Mesodermal cell (in vitro differentiated cells): Measurements from ENCODE around the gene CISD1.
A peak's percentile ranks its signal among the peaks of the same experiment; 100 is the strongest.

Source experiments
- H3K27ac ChIP-seq: 2 replicates; pipeline ENCODE4 v1.7.0; 2013; ENCODE audit warnings: mild to moderate bottlenecking, low read depth, low read length, moderate library complexity; ENCODE audit not compliant: severe bottlenecking
- H3K36me3 ChIP-seq: 2 replicates; pipeline ENCODE4 v1.7.1; 2013; ENCODE audit warnings: mild to moderate bottlenecking, low read length, moderate library complexity; ENCODE audit not compliant: control insufficient read depth, insufficient read depth
- H3K4me1 ChIP-seq: one replicate; pipeline ENCODE4 v1.7.1; 2013; ENCODE audit warnings: mild to moderate bottlenecking, low read length; ENCODE audit not compliant: insufficient read depth, control insufficient read depth, poor library complexity, severe bottlenecking
- H3K4me3 ChIP-seq: 2 replicates; pipeline ENCODE4 v1.7.0; 2013; ENCODE audit warnings: low read length, control low read depth, mild to moderate bottlenecking; ENCODE audit not compliant: insufficient read depth, poor library complexity, severe bottlenecking; ENCODE audit errors: extremely low read depth
- H3K9me3 ChIP-seq: 2 replicates; pipeline ENCODE4 v1.7.1; 2013; ENCODE audit warnings: mild to moderate bottlenecking, low read length, moderate library complexity; ENCODE audit not compliant: control insufficient read depth
- WGBS, 2 experiments: methylation state at CpG; one replicate each; pipeline ENCODE4 v1.1.5; 2013; ENCODE audit warnings: missing lambda C conversion rate in 2 of 2; ENCODE audit not compliant: insufficient coverage in 2 of 2; 5-methylcytosine and 5-hydroxymethylcytosine counted together

CISD1 gene

DNA sequence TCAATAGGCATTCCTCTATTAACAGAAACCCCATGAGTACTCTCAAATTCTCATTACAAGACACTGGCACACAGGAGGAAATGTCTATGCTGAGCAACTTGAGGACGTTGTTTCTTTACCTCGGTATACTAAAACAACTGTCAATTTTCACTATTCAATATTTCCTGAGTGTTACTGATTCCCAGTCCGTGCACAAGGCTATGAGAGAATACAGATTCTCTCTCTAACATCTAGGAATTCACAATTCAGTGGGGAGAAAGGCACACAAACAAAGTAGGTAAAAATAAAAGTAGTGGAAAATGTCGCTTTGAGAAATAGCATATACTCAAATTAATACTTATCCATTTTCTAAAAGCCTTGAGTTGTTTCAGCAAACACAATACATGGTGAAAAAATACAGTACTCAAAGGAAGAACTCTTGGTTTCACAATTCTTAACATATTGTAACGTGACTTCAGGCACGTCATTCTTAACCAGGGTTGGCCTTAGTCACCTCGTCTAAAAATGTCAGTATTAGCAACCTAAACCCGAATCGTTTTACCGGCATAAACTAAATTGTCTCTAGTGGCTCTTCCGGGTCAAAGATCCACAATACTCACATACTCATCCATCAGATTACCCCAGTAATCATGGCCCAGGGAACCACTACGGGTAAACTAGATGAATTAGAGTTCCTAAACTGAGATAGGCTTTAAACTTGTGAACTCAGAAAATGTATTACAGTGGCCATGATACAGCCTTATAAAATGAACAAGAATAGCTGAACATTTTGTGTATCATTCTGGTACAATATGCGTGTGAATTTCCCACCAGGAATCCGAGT lies 2.7 kb upstream of the CISD1 start:
- Histone ChIP-seq H3K4me1 (no peaks in the 10 kb centered on the region), H3K4me3 (peak overlapping the region; percentile 75), H3K27ac (peak overlapping the region; percentile 86), H3K36me3 (no peaks in the 10 kb centered on the region), H3K9me3 (no peaks in the 10 kb centered on the region)
- 1 to 7% methylated on average over 8 to 9 of the region's 14 CpGs for WGBS, 2 experiments

- no peaks in the 10 kb centered on the region for H3K4me1 ChIP-seq
- no peaks in the 10 kb centered on the region for H3K9me3 ChIP-seq
- H3K27ac ChIP-seq: peak overlapping the region; percentile 86
- H3K4me3 ChIP-seq: peak overlapping the region; percentile 75
- H3K36me3 ChIP-seq: no peaks in the 10 kb centered on the region
- WGBS, 2 experiments: 0 to 2% methylated on average over 29 to 36 of the region's 53 CpGs
Observed at GRCh38 chr10:58266826-58267712, 1.9 kb upstream of the CISD1 start.

- H3K9me3 ChIP-seq: no peaks in the 10 kb centered on the region
- no peaks in the 10 kb centered on the region for H3K4me1 ChIP-seq
- no peaks in the 10 kb centered on the region for H3K36me3 ChIP-seq
- peak within 1 kb of the TSS; percentile 75 for H3K4me3 ChIP-seq
- WGBS, 2 experiments: 0 to 1% methylated on average over 48 to 59 of the region's 76 CpGs
- H3K27ac ChIP-seq: peak within 1 kb of the TSS; percentile 86
Observed at GRCh38 chr10:58267713-58268453, 1.1 kb upstream of the CISD1 start, which contains the start of gene IPMK. Gene IPMK, minus strand, starts transcription at chr10:58267894. Its CDS starts 283 bp downstream, at chr10:58267611.

- peak overlapping the region; percentile 75 for H3K4me3 ChIP-seq
- H3K4me1 ChIP-seq: no peaks in the 10 kb centered on the region
- no peaks in the 10 kb centered on the region for H3K36me3 ChIP-seq
- H3K9me3 ChIP-seq: no peaks in the 10 kb centered on the region
- 0 to 6% methylated on average over 3 to 8 of the region's 13 CpGs for WGBS, 2 experiments
- H3K27ac ChIP-seq: peak overlapping the region; percentile 86
Observed at GRCh38 chr10:58268454-58268945, 462 bp upstream of the CISD1 start.

GRCh38 chr10:58269782-58270290 lies 874 bp downstream of the CISD1 start:
- no peaks in the 10 kb centered on the region for H3K9me3 ChIP-seq
- no peaks in the 10 kb centered on the region for H3K4me1 ChIP-seq
- 0 to 4% methylated on average over 1 to 4 of the region's 12 CpGs for WGBS, 2 experiments
- peak overlapping the region; percentile 82 for H3K27ac ChIP-seq
- H3K4me3 ChIP-seq: peak overlapping the region; percentile 75
- H3K36me3 ChIP-seq: no peaks in the 10 kb centered on the region

DNA sequence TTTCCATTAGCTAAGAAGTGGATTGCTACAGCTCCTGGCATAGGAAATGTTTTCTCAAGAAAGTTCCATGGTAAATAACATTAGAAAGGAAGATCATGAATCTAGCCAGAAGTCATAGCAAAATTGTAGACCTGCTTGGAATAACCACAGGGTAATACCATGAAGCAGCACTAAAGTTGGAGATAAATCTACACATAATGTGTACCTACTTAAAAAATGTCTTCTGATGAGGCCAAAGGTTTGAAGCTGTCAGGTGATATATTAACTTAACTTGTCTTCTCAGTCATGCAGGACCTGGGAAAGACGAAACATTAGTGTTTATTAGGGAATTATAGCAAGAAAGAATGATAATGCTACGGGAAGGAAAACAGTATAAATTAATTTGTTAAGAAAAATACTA lies 6.3 kb downstream of the CISD1 start:
- Histone ChIP-seq H3K4me1 (no peaks in the 10 kb centered on the region), H3K36me3 (peaks cover 13% of the 10 kb centered on the region), H3K9me3 (no peaks in the 10 kb centered on the region), H3K27ac (no peak overlapping the region), H3K4me3 (no peak overlapping the region)
- WGBS, 2 experiments: 100% methylated on average over 1 to 2 of the region's 2 CpGs

DNA sequence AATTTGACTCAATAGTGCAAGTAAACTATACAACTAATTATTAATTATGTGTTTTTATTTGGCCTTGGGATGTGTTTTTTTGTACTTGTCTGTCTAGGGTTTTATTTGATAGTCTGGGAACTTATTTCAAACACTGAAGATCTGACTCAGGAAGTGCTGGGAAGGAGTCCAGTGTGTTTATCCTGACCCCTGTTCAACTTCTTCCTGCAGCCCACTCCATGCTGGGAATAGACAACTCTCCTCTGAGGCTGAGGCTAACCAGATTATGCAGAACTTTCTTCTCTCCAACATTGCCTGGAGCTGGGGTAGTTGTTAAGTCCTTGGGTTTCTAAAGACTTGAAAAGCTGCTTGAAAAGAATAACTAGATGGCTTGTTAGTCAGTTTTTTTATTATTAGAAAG lies 6.9 kb downstream of the CISD1 start:
- Histone ChIP-seq H3K9me3 (no peaks in the 10 kb centered on the region), H3K27ac (no peak overlapping the region), H3K4me1 (peaks cover 3% of the 10 kb centered on the region), H3K36me3 (peaks cover 13% of the 10 kb centered on the region), H3K4me3 (no peak overlapping the region)

DNA sequence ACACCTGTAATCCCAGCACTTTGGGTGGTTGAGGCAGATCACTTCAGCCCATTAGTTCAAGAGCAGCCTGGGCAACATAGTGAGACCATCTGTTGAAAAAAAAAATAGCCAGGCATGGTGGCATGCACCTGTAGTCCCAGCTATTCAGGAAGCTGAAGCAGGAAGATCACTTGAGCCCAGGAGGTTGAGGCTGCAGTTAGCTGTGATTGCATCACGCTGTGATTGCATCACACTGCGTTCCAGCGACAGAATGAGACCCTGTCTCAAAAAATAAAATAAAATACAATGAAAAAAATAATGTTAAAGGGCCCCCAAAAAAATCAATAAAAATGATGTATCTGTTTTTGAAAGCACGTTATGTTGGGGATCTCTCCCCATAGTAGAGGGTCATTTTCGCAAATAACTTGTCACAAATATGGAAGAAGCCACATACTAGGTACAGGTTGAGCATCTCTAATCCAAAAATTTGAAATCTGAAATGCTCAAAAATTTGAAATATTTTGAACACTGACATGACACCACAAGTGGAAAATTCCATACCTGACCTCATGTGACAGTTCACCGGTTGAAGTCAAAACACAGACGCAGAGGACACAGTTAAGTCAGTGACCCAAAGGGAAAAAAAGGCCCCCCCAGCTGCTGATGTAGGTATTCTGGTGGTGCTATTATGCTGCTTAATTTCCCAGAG lies 9.5 kb downstream of the CISD1 start:
- Histone ChIP-seq H3K27ac (no peak overlapping the region), H3K36me3 (peaks cover 13% of the 10 kb centered on the region), H3K9me3 (no peaks in the 10 kb centered on the region), H3K4me1 (peaks cover 4% of the 10 kb centered on the region), H3K4me3 (no peak overlapping the region)
- WGBS, 2 experiments: 88% methylated on average over 3 of the region's 7 CpGs; no CpG with 5 or more reads in 1 of the 2 experiments

DNA sequence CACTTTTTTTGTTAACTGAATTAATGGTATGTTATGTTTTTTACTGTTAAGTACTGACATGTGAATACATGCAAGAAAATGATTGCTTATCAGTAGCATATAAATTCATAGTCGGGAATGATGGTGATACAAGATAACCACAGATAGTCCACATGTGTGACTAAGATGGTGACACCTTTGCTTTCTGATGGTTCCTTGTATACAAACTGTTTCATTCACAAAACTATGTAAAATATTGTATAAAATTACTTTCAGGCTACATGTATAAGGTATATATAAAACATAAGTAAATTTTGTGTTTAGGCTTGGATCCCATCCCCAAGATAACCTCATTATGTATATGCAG lies 10.0 kb downstream of the CISD1 start:
- peaks cover 4% of the 10 kb centered on the region for H3K4me1 ChIP-seq
- H3K9me3 ChIP-seq: no peaks in the 10 kb centered on the region
- H3K4me3 ChIP-seq: no peak overlapping the region
- H3K27ac ChIP-seq: no peak overlapping the region
- WGBS, 2 experiments: no CpG with 5 or more reads among the region's 1 CpG
- peaks cover 13% of the 10 kb centered on the region for H3K36me3 ChIP-seq

DNA sequence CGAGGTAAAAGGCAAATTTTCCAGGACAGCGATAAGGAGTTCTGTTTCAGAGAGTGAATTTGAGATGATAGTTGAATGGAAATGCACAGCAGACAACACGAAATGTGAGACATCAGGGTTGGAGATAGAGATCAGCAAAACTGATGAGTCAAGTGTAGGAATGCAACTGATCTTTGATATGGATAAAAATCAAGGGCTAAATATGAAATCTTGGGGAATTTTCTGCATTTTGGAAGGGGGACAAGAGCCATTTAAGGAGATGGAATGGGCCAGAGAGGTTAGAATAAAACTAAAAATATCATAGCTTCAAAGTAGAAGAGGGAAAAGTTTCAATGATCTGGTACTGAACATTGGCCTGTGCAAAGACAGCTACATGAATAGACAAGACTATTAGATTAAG lies 11.5 kb downstream of the CISD1 start:
- H3K4me1 ChIP-seq: peaks cover 4% of the 10 kb centered on the region
- no peak overlapping the region for H3K4me3 ChIP-seq
- no peak overlapping the region for H3K27ac ChIP-seq
- 93 to 97% methylated on average over 3 of the region's 3 CpGs for WGBS, 2 experiments
- H3K9me3 ChIP-seq: no peaks in the 10 kb centered on the region
- H3K36me3 ChIP-seq: peaks cover 13% of the 10 kb centered on the region
